ENCODE measurements around the gene PCNA. TPM values are rescaled to one million over a fixed set of nuclear protein-coding genes. Genes with fewer than 3 reads are reported as not detected.
A peak's percentile ranks its signal among the peaks of the same experiment; 100 is the strongest.

The PCNA gene
- polyA plus RNA-seq, 1 donor (not counting 4 experiments of a cell fraction or from before 2014, with no cell fraction given): 130 TPM

DNA sequence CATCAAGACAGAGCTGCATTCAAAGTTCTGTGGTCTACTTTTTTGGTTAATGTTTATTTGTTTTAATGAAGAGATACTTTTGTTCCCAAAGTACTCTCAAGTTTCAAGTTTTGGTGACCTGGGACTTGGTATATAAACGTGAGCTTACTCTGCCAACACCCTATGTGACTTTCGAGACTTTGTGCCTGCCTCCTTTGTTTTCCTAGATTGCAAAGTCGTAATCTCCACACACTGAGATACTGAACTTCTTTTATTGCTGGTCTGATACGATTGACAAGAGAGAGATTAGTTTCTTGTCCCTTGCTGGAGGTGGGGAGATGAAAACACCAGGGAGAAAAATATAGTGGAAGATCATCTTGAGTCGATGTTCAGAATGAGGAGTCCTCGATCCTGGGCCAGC lies 27.9 kb downstream of the PCNA start:
- TF ChIP-seq EZH2 (IDR thresholded peaks at IDR 0.05; ENCODE audit: low read length): no peak
- TF ChIP-seq, protein P1, sequence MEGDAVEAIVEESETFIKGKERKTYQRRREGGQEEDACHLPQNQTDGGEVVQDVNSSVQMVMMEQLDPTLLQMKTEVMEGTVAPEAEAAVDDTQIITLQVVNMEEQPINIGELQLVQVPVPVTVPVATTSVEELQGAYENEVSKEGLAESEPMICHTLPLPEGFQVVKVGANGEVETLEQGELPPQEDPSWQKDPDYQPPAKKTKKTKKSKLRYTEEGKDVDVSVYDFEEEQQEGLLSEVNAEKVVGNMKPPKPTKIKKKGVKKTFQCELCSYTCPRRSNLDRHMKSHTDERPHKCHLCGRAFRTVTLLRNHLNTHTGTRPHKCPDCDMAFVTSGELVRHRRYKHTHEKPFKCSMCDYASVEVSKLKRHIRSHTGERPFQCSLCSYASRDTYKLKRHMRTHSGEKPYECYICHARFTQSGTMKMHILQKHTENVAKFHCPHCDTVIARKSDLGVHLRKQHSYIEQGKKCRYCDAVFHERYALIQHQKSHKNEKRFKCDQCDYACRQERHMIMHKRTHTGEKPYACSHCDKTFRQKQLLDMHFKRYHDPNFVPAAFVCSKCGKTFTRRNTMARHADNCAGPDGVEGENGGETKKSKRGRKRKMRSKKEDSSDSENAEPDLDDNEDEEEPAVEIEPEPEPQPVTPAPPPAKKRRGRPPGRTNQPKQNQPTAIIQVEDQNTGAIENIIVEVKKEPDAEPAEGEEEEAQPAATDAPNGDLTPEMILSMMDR (optimal IDR thresholded peaks at IDR 0.05 in 1 of 3, IDR thresholded peaks at IDR 0.05 in 1 of 3, conservative IDR thresholded peaks at IDR 0.05 in 1 of 3; ENCODE audit: extremely low read depth in 1 of 3, insufficient read depth in 2 of 3, low read length in 3 of 3): no peak
- dilution Hi-C loops (cut with MboI; ENCODE audit: extremely low pct_ligation_motif_present, low sequenced_read_pairs): no loop called here
- no peak overlapping the region for H3K4me3 ChIP-seq (ENCODE audit: control insufficient read depth in 2 of 3, extremely low read depth in 1 of 3, insufficient read depth in 2 of 3, low read depth in 1 of 3, low read length in 3 of 3)
- no peaks in the 10 kb centered on the region for H3K79me2 ChIP-seq (ENCODE audit: control insufficient read depth, insufficient read depth, low read length)
- no peaks in the 10 kb centered on the region for H3K9me3 ChIP-seq (ENCODE audit: control insufficient read depth, low read depth, low read length)
- no peak overlapping the region for H3K4me2 ChIP-seq (ENCODE audit: control insufficient read depth, extremely low read depth, insufficient read depth, low read depth, low read length)
- no peaks in the 10 kb centered on the region for H3K27me3 ChIP-seq (ENCODE audit: control insufficient read depth, extremely low read depth, insufficient read depth, low read length)
- no peak overlapping the region for H3K27ac ChIP-seq (ENCODE audit: control insufficient read depth, insufficient read depth, low read length)
- no peaks in the 10 kb centered on the region for H3K4me1 ChIP-seq (ENCODE audit: control insufficient read depth, extremely low read depth, insufficient read depth, low read length)
- H3K9me1 ChIP-seq (ENCODE audit: control insufficient read depth, extremely low read depth, insufficient read depth, low read length): no peaks in the 10 kb centered on the region
- no peak overlapping the region for H3K9ac ChIP-seq (ENCODE audit: control insufficient read depth, extremely low read depth, insufficient read depth, low read length)
- no peak for FAIRE-seq
- H4K20me1 ChIP-seq (ENCODE audit: control insufficient read depth, extremely low read depth, insufficient read depth, low read length): no peaks in the 10 kb centered on the region
- DNase-seq (ENCODE audit: low read depth, low spot score): no peak
- H2AFZ ChIP-seq (ENCODE audit: control insufficient read depth, low read length): no peak overlapping the region
- peaks cover 3% of the 10 kb centered on the region in 2 experiments for H3K36me3 ChIP-seq (ENCODE audit: control insufficient read depth in 2 of 2, extremely low read depth in 1 of 2, insufficient read depth in 2 of 2, low read length in 2 of 2)

- Histone ChIP-seq H2AFZ (ENCODE audit: control insufficient read depth, low read length) (no peak overlapping the region), H3K9ac (ENCODE audit: control insufficient read depth, extremely low read depth, insufficient read depth, low read length) (no peak overlapping the region), H3K9me1 (ENCODE audit: control insufficient read depth, extremely low read depth, insufficient read depth, low read length) (no peaks in the 10 kb centered on the region), H3K27me3 (ENCODE audit: control insufficient read depth, extremely low read depth, insufficient read depth, low read length) (no peaks in the 10 kb centered on the region), H3K4me1 (ENCODE audit: control insufficient read depth, extremely low read depth, insufficient read depth, low read length) (no peaks in the 10 kb centered on the region), H3K9me3 (ENCODE audit: control insufficient read depth, low read depth, low read length) (no peaks in the 10 kb centered on the region), H4K20me1 (ENCODE audit: control insufficient read depth, extremely low read depth, insufficient read depth, low read length) (no peaks in the 10 kb centered on the region), H3K79me2 (ENCODE audit: control insufficient read depth, insufficient read depth, low read length) (no peaks in the 10 kb centered on the region), H3K27ac (ENCODE audit: control insufficient read depth, insufficient read depth, low read length) (no peak overlapping the region), H3K4me3 (ENCODE audit: control insufficient read depth in 2 of 3, extremely low read depth in 1 of 3, insufficient read depth in 2 of 3, low read depth in 1 of 3, low read length in 3 of 3) (no peak overlapping the region), H3K36me3 (ENCODE audit: control insufficient read depth in 2 of 2, extremely low read depth in 1 of 2, insufficient read depth in 2 of 2, low read length in 2 of 2) (peaks cover 0 to 3% of the 10 kb centered on the region in 2 experiments), H3K4me2 (ENCODE audit: control insufficient read depth, extremely low read depth, insufficient read depth, low read depth, low read length) (no peak overlapping the region)
- dilution Hi-C loops (cut with MboI; ENCODE audit: extremely low pct_ligation_motif_present, low sequenced_read_pairs): no loop called here
- peak; percentile 17 for FAIRE-seq
- TF ChIP-seq, protein P1 (optimal IDR thresholded peaks at IDR 0.05 in 1 of 3, IDR thresholded peaks at IDR 0.05 in 1 of 3, conservative IDR thresholded peaks at IDR 0.05 in 1 of 3; ENCODE audit: extremely low read depth in 1 of 3, insufficient read depth in 2 of 3, low read length in 3 of 3): no peak
- TF ChIP-seq EZH2 (IDR thresholded peaks at IDR 0.05; ENCODE audit: low read length): no peak
- DNase-seq (ENCODE audit: low read depth, low spot score): no peak
Measured at GRCh38 chr20:5090191-5090590, 29.6 kb downstream of the PCNA start.

Measured in keratinocyte (primary cell).